ENCODE data around the gene CTNNA1.

GRCh38 chr5:138875552-138875875 is 122.3 kb downstream of the CTNNA1 start:
- TF ChIP-seq CTCF (IDR thresholded peaks at IDR 0.05) (no peak), POLR2A (IDR thresholded peaks at IDR 0.05) (no peak)
